GM18909 (cell line): Measurements from ENCODE around the gene MTSS2.

ENCODE experiments used
- ATAC-seq: cut with Tn5 transposase; IDR thresholded peaks from one replicate; pipeline ENCODE4 v1.9.1; 2021; ENCODE audit warnings: mild to moderate bottlenecking; ENCODE audit not compliant: unreplicated experiment, poor library complexity

Gene MTSS2

DNA sequence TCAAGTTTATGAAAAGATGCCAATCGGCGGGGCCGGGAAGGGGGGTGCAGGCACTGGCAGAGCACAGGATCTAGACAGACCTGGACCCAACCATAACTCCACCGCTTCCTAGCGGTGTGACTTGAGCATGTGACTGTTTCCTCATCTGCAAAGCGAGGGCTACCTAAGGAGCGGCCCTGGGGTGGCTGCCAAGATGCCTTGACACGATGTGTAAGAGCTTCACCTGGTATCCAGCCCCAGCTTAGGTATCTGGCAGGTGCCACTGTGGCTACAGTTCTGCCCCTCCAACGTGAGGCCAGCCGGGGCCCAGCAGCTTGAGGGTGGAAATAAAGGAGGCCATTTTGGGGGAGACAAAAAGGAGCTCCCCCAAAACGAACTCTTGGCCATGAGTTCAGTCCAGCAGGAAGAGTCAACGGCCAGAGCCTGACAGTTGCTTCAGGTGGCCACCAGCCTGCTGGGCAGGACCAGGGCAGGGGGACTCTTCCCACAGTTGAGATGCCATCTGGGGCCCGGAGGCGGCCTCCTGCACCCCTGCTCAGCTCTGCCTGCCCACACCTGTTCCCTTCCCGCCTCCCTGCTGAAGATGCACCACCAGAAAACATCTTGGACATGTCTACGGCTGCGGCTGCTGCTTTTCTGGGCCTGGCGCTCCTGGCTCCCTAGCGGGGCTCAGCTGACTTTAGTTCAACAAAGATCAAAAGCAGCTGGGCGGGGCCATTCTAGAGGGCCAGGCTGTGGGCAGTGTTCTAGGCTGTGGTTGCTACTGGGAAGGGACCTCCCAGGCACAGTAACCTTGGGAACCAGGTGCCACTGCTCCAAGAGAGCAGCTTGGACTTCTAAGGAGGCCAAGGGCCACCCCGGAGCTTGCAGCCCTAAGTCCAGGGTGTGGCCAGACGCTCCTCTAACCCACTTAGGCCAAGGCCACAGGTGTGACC is 3.4 kb upstream of the MTSS2 start:
- ATAC-seq: no peak

DNA sequence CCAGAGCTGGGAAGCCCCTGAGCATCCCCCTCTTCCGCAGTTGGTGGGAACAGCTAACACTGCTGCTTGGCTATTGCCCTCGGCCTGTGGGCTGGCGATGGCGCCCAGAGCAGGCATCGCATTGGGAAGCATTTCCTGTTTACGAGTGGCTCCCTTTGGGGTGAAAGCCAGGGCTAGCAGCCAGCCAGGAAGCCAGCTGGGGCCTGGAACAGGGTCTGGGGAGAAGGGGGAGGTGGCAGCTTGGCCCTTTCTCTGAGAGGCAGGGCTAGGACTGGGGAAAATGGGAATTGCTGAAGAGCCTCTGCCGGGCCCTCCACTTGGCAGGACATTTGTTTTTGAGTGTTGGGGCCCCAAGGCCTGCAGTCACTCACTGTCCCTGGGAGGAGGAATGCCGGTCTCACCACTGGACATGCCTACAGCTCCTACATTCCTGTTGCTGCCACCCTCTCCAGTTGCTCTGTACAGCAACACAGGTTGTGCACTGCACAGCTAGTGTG is 2.4 kb upstream of the MTSS2 start:
- ATAC-seq: no peak

DNA sequence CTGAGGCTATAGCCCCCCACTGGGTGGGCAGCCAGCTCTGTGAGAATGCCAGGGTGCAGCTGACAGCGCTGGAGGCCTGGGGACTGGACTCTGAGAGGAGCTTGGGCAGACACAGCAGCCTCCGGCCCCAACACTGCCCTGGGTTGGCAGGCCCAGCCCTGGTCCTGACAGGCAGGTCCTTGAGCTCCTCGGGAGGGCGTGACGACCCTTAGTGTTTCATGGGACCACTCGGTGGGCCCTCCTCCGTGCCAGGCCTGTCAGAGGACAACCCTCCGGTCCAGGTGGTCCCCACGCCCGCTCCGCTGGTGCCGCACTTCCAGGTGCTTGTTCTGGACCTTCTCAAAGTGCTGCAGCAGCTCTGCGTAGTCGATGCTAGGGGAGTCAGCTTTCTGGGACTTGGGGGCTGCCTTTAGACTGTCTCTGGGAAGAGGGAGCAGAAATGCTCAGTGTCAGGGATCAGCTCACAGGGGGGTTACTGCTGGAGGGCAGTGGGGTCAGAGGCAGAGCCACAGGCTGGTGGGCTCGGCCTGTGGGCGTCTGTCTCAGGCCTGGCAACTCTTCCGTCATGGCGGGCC is 1.9 kb upstream of the MTSS2 start:
- no peak for ATAC-seq

DNA sequence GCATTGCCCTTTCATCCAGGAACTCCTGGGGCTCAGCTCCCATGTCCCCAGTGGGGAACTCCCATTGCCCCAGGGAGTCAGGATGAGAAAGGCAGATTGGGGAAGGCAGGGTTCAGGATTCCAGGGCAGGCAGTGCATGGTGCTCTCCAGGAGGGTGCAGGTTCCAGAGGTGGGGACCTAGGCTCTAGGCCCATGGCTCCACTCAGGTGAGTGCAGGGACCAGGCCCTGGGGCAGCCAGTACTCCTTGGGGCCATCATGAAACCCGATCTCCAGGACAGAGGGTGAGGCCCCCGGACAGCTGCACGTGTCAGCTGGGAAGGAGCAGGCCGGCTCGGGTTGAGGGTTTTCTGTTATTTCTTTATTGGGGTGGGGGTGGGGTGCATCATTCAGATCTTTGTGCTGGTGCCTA is 1.3 kb upstream of the MTSS2 start:
- no peak for ATAC-seq

DNA sequence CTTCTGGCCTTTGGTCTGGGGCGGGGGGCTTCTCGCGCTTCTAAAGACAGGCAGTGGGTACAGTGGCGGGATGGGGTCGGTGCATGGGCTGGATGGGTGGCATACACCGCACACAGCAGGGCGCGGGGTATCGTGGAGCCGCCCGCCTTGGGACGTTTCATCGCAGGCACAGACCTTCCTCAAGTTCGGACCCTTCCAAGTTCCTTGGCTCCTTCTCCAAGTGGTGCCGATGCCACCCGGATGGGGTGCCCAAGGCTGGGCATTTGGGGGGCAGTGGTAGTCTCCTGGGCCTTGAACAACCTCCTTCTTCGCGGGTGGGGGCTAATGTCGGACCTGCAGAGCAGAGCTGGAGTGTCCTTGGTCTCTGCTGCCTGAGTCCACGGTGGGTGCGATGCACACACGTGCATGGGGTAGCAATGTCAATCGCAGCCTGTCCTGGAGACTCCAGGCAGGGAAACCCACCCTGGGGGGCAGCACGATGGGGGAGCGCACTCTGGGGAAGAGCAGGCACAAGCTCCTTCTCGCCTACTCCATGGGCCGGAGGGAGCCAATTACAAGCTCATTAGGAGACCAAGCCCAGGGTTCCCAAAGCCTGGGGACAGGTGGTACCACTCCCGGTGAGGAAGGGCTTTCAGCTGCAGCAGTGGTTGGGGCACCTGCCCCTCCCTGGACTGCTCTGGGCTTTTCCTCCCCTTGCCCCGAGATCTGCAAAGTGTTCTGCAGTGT is 686 bp upstream of the MTSS2 start:
- no peak for ATAC-seq

DNA sequence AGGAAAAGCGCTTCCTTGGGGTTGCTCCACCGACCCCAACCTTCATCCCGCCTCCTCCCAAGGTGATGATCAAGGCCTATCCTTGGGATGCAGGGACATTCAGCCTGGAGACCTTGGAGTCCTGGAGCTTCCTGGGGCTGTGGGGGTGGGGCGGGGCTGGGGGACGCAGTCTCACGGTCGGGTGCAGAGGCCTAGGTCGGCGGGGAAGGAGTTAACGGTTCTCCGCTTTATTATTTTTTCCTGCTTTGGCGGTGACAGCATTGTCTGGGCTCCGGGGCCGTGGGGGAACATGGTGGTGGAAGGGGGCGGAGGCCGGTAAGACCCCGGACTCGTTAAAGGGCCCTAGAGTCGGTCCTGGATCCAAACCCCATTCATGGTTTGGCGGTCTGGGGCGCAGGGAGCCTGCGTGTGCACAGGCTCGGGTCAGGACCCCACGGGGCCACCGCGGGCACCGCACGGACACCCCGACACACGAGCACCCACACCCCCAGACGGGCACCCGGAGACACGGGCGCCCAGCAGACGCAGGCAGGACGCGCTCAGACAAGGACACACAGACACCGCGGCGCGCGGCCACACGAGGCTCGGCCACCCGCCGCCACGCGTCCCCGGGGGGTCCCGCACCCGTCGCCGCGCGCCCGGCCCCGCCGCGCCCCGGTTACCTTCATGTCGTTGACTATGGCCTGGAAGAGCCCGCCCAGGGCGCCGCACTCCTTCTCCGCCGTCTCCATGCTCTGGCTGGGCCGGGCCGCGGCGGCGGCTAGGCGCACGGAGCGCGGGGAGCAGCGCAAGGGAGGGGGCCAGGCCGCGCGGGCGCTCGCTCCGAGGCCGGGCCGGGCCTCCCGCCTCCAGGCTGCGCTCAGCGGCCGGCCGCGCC is 554 bp downstream of the MTSS2 start:
- ATAC-seq: no peak

DNA sequence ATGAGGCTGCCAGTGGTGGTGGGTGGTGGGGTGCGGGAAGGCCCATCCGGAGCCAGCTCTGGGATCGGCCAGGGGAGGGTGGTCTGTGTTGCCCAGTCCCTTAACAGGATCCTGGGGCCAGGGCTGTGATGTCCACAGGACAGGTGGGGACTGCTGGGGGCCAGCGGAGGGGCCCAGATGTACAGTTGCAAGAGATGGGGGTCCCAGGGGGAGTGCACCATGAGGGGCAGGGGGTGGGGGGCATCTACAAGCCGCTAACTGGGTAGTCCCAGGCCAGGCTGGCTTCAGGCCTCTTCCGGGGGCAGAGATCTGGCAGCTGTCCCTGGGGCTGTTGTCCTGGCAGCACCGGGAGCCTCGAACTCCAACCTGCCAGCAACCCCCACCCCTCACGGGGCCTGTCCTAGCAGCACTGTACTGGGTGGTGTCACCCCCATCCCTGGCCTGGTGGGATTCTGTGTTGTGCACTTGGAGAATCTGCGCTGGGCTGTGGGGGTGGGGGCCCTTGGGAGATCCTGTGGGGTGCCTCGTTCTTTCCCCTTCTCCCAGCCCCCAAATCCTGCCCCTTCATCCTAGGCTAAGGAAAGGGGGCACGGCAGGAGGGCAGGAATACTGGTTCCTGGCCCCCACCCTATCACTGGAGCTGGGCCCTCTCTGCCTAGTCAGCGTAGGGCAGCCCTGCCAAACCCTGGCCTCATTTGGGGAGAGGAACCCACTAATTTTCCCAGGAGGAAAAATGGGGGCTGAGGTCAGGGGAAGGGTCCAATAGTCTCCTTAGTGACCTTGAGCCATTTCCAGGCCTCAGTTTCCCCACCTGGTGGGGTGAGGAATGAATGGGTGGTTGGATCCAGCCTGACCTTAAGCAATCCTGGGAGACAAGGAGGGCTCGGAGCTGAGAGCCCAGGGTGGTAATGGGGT is 1.4 kb downstream of the MTSS2 start:
- ATAC-seq: no peak

DNA sequence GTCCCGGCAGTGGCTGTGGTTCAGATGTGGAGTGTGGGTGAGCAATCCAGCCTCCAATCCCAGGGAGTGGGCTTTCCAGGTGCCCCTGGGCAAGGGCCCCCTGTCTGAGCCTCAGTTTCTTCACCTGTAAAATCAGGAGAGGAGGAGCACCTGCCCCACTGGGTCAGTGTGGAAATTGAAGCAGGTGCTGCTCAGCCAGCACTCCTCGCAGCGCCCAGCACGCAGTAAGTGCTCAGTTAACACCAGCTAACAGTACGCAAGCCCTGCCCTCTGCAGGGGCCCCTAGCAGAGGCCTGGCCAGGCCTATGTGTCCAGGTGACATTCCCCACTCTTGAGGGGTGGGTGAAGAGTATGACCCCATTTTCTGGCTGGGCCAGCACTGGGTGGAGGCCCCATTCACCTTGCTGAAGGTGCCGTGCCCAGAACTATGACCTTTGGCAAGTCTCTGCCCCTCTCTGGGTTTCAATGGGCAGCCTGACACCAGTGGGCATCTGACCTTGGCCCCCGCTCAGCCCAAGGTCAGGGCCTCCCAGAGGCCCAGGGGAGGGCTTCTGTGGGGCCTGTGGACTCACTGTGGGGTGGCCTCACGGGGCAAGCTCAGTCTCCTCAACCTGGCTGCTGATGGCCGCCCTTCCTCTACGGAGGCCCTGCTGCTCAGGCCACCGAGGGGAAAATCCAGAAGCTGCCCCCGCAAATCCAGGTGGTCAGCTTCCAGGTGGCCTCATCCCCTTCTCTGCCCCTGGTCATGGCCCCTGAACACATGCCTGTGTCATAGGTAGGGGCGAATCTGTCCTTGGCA is 2.5 kb downstream of the MTSS2 start:
- ATAC-seq: no peak

DNA sequence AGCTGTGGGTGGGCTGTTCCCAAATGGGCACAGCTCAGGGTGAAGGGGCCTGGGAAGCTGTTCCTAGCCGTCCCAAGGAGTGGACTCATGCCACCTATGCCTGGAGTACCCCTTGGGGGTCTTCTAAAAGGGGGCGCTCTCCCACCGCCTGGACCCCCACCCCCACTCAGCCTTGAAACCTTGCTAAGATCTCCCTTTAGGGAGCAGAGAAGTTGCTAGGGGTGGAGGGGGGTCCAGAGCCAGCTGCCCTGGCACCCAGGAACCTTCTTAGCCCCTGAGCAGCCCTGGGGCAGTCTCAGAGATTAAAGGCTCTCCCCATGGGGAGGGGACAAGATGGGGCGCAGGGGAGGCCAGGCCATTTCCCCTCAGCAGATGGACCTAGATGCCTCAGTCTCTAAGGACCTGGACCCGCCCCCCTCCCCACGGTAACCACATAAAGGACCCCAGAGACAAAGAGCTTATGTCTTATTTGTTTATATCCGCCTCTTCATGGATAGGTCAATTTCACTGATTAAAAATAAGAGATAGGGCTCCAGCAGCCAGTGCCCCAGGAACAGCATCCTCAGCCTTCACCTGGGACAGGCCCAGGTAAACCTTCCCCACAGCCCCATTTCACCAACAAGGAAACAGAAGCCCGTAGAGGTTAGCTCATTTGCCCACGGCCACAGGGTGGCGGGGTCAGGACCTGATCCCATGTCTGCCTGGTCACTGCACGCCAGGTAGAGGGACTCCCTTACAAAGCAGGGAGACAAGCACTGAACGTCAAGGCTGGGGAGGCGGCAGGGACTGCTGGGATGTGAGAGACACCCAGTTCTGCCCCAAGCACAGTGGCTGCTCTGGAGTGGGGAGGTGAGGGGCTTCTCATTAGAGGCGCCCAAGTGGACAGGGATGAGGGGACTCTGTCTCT is 3.4 kb downstream of the MTSS2 start:
- ATAC-seq: no peak

DNA sequence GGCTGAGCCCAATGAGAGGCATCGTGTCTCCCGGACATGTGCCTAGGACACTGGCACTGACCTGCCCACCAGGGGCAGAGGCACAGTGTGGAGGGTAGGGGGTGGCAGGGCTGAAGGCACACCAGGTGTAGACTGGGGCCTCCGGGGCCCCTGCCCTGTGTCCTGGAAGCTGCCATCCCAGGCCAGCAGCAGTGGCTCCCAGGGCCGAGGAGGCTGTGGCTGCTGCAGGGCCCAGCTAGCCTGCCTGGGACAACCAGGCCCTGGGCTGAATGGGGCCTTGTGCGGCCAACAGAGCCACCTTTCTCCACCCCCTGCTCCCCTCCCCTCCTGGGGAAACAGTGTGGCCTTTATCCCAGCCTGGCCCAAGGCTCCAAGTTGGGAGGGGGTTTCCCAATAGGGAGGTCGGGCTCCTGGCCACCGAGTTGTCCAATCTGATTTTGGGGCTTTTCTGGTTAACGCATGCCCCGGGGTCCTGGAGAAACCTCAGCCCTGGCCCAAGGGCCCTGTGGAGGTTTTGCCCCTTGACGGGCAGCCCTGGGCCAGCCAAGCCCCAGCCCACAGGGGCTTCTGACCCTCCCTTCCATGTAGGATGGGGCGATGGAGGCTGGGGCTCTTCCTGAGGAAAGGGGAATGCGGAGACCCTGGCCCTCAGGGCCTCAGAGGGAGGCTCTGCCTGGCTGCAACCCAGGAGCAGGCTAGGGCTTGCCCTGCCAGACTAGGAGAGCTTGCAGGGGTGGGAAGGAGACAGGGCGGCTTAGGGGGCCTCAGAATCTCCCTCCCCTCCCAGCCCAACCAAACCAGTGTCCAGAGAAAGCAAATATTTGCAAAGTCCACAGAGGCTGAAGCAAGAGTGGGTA is 4.2 kb downstream of the MTSS2 start:
- no peak for ATAC-seq

DNA sequence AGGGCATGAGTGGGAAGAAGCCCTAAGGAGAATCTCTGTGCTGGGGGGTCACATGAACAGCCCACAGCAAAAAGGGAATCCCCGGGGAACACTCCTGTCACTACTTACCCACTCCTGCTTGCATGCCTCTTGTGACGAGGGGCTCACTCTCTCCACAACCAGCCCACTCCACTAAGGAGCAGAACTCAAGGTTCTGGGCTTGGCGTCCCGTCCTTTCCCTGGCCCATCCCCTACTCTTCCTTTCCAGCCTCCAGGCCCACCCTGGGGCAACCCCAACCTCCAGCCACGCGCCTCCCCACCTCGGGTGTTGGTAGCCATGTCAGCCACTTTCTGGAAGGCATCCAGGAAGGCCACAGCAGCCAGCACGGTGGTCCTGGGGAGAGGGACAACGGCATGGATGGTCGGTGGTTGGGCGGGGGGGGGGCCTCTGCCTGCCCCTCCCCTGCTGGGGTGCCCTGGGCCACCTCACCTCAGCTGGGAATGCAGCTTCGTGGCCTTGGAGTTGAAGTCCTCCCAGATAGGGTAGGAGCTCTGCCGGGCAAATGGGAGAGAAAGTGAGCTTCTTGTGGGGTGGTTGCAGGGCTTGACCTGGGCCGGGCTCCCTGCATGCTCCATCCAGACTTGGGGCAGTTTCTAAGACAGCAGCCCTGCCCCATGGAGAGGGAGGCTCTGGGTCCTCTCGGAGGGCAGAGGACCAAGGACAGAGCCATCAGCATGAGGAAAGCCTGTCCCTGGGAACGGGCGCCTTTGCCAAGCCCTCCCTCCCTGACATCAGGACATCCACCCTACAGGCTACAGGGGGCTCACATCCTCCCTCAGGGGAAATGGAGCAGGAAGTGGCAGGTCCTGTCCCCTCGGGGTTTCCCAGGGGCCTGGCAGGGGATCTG is 5.1 kb downstream of the MTSS2 start:
- ATAC-seq: no peak

DNA sequence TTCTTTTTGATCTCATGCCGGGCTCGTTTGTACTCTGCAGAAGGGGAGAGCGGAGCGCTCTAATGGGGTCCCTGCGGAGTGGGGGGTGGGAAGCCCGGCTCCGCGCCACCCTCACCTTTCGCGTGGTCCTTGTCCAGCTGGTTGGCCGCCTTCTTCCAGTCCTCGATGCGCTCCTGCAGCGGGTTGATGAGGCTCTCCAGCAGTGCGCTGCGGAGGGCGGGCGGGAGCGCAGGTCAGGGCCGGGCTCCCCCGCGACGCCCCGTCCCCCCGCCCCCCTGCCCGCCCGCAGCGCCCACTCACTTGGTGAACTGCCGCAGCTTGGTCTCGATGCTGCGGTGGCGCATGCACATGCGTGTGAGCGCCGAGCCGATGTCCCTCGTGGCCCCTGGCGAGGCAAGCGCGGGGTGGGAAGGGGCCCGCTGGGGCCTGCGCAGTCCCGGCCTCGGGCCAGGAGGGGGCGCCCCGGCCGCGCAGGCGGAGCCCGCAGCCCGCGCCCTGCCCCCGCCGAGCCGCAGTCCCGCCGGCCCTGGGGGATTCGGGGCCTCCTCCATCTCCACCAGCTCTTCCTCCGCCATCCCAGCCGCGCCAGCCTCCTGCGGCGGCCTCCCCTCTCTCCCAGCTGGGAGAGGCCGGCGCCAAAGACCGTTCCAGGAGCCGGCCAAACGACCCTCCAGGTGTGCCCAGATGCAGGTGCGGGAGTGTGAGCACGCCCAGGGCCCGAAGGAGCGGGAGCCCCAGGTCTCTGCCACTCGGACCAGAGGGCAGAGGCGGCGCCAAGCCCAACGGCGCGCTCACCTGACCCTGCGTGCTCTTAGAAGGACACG is 6.0 kb downstream of the MTSS2 start:
- no peak for ATAC-seq

DNA sequence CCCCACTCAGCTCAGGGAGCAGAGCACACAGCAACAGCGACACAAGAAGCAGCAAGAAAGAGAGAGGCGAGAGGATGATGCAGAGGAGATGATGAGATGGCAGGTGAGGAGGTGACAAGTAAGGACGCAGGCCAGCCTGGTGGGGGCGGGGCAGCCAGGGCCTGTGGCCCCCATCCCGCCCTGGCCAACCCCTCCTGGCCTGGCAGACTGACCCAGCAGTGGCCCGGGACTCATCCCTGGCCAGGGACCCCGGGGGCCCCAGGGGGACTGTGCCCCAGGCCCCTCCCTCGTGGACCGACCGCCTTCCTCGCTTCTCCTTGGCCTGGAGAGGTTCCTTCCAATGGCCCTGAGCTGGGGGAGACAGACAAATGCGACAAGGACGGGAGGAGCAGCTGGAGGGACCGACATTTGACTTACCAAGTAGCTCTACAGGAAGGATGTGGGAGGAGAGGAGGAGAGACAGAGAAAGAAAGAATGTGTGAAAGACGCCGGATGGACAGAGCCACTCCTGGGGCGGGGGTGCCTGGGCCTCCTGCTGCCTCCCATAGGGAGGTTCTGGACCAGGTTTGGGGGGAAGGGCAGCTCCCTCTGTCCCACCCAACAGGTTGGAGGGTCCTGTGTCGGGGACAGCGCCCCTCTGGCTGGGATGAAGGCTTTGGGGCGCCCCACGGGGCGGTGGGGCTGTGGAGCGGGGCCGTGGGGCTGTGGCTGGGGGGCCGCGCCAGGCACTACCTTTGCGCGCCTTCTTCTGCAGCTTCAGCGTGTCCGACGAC is 6.8 kb downstream of the MTSS2 start:
- ATAC-seq: no peak
